Esophagus muscularis mucosa (tissue), 4 donors: ENCODE results near the gene A4GNT.

Experiments used
- EP300 ChIP-seq: sonication (generic); formaldehyde crosslinking; IDR thresholded peaks from one replicate; pipeline ENCODE4 v1.6.1; 2017; ENCODE audit warnings: antibody characterized with exemption
- POLR2A ChIP-seq: fragments of 450-650 bp; IDR thresholded peaks from one replicate; pipeline ENCODE4 v1.6.1; 2017; ENCODE audit warnings: antibody characterized with exemption, moderate library complexity, mild to moderate bottlenecking, low read depth
- POLR2AphosphoS5 ChIP-seq, 2 donors: sonication (generic); formaldehyde crosslinking; IDR thresholded peaks; one replicate each; pipeline ENCODE4 v1.6.1; 2017; ENCODE audit warnings: antibody characterized with exemption in 2 of 2
- TF ChIP-seq, protein P1 (sequence below), 3 experiments: fragments of 200-600 bp in 2 of 3; fragments of 450-650 bp in 1 of 3; sonication (generic) in 2 of 3; IDR thresholded peaks; one replicate each; pipeline ENCODE4 v1.5.1; 2017 to 2019; ENCODE audit warnings: antibody characterized with exemption in 3 of 3, mild to moderate bottlenecking in 2 of 3, moderate library complexity in 1 of 3

DNA sequence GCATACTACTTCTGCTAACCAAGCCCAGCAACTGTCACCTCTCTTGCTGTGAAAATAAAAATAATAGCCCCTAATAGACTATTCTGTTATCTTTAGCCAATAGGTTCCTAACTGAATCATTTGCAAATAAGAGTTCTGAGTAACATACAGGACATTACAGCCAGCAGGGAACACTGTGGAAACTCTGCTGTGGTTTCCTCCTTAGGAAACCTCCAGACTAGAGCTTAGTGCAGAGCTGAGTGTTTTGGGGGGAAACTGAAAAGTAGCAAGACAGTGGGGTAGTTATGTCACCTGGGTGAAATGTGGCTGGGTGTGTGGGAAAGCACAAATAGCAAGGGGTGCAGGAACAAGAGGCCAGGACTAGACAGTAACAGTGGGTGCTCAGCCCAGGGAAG lies 49.2 kb downstream of the A4GNT start:
- TF ChIP-seq POLR2A, result no peak
- TF ChIP-seq, protein P1, sequence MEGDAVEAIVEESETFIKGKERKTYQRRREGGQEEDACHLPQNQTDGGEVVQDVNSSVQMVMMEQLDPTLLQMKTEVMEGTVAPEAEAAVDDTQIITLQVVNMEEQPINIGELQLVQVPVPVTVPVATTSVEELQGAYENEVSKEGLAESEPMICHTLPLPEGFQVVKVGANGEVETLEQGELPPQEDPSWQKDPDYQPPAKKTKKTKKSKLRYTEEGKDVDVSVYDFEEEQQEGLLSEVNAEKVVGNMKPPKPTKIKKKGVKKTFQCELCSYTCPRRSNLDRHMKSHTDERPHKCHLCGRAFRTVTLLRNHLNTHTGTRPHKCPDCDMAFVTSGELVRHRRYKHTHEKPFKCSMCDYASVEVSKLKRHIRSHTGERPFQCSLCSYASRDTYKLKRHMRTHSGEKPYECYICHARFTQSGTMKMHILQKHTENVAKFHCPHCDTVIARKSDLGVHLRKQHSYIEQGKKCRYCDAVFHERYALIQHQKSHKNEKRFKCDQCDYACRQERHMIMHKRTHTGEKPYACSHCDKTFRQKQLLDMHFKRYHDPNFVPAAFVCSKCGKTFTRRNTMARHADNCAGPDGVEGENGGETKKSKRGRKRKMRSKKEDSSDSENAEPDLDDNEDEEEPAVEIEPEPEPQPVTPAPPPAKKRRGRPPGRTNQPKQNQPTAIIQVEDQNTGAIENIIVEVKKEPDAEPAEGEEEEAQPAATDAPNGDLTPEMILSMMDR (IDR thresholded peaks at IDR 0.05), result no peak
- TF ChIP-seq EP300, result no peak
- TF ChIP-seq POLR2AphosphoS5 (IDR thresholded peaks at IDR 0.05), result no peak
